ENCODE results near the gene ANP32E.
"Not testable (repeated sequence)": the region's sequence is repeated elsewhere in the genome, so short reads cannot be mapped to it uniquely, and the experiment has no call there.

ANP32E gene

DNA sequence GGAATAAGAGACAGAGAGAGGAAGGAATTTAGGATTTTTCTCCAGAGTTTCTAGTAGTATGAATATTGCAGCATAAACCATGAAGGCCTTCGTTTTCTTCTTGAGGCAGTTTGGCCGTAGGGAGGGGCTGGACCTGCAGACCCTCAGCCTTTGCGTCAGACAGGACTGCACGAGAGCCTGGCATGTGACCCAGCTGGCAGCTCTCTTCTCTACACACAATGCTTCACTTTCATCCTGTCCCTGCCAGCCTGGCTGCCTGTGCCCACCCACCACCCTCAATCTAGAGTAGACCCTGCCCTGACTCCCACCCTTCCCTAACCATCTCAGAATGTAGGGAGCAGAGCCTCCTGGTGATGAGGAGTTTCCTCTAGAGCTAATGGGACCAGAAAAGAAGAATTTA is 23.3 kb upstream of the ANP32E start:
- no peak overlapping the region for H3K4me3 ChIP-seq
- peak overlapping the region in 3 of 21 experiments; percentile 8 to 45 (median 22) for H3K27ac ChIP-seq

DNA sequence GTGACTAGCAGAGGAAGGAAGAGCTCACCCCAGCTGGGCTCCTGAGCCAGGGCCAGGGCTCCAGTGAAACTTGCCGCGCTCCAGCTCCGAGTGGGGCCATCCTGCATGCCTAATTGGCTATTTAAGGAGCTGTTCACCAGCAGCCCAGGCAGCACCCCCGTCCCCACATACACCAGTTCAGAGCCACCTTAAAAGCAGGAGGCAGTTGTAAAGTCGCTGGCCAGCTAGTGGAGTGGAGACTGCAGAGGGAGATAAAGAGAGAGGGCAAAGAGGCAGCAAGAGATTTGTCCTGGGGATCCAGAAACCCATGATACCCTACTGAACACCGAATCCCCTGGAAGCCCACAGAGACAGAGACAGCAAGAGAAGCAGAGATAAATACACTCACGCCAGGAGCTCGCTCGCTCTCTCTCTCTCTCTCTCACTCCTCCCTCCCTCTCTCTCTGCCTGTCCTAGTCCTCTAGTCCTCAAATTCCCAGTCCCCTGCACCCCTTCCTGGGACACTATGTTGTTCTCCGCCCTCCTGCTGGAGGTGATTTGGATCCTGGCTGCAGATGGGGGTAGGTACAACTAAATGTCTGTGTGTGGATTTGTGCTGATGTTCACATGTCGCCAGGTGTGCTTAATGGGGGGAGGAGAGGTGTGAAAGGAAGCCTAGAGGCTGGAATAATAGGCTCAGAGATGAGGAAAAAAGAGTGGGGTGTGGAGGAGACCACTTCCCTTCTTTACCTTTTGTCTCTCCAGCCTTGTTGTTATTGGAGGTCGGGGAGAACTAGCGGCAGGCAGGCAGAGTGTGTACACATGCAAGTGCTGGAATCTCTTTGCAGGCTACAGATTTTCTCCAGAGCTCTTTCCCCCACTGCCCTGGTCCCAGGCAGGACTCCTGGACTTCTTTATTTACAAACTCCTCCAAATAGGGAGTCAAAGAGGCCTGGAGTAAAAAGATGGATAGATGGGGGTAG is 22.0 kb upstream of the ANP32E start, which contains the start of gene CA14:
Gene CA14 (plus strand): TSS at position 151 of the 962 bp plus-strand sequence. CDS start 355 bp downstream, at position 506.
- Histone ChIP-seq H3K27ac (peak within 1 kb of the TSS in 1 of 21 experiments; percentile 30), H3K4me3 (no peak within 1 kb of the TSS)

DNA sequence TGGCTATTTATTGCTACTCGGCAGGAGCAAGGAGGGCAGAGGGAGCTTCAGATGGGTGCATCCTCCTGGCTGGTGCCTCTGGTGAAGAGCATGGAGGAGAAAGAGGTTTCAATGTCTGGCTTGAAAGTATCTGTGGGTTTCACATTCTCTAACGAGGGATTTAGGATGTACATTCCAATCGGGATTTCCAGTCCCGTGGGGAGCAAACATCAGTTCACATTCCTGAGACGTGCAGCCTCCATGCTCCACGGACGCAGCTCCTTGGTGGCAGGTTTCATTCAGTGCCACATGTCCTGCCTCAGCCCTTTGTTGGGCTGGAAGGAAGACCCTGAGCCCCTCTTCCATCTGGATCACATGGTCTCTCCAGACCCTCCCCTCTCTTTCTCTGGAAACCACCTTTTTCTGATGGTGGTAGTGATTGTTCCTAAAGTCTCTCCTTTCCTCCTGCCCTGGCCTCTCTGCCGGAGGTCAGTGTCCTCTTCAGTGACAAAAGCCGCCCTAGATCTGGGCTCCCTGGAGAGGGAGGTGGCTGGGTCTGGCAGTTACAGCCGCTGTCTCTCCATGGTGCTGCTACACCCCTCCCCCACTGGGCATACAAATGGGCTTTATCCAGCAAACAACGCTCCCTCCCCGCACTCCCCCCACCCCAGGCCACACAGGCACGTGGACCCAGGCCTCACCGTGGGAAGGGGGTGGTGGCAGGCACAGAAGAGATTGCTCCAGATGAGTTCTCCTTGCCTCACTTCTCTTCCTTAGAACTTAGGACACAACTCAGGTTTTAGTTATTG is 20.8 kb upstream of the ANP32E start:
- Histone ChIP-seq H3K27ac (peak overlapping the region in 3 of 21 experiments; percentile 12 to 30 (median 14)), H3K4me3 (no peak overlapping the region)

DNA sequence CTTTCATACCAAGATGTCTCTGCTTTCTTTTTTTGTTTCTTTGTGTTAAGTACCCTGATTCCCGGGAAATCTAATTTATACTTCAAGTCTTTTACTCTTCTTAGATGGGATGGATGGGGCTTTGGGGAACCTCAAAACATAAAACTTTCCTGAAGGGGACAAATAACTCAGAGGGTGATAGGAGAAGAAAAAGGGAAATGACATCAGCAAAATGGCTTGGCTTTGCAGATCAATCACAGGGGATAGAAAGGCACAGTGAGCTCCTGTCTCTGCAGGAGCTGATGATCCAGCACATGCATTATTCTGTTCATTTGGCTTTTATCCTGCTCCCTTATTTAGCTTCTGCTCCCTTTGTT is 20.3 kb upstream of the ANP32E start:
- H3K27ac ChIP-seq, result peak overlapping the region in 6 of 21 experiments; percentile 3 to 45 (median 13)
- no peak overlapping the region for H3K4me3 ChIP-seq

DNA sequence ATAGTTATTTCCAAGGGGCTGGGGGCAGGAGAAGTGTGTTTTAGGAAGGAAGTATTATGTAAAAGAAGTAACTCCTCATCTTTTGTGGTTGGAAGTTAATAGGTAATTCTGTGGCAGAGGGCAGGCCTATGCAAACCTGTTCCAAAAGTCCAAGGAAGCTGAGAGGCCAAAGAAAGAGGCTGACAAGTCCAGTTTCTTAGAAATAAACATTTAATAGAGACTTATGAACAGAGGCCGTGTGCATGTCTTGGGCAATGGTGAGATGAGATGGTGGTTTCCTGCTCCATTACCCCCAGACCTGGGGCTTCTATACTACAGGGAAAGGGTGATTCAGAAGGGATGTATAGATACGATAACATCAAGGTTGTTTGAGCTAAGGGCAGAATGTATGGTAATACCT is 14.0 kb upstream of the ANP32E start:
- Histone ChIP-seq H3K27ac (no peak overlapping the region), H3K4me3 (no peak overlapping the region)

DNA sequence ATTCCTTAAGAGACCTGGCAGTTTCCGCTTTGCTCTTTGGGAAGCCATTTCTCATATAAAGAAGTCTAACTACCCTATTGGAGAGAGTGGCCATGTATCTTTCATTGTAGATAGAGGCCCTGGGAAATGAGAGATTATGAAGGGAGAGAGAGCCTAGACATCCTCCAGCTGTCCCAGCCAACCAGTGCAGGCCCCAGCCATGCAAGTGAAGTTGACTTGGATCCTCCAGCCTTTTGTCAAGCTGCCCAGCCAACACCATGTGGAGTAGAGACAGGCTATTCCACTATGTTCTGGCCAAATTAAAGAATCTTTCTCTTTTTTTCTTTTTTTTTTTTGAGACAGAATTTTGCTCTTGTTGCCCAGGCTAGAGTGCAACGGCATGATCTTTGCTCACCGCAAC is 7.1 kb upstream of the ANP32E start:
- no peak overlapping the region for H3K27ac ChIP-seq
- H3K4me3 ChIP-seq, result no peak overlapping the region

DNA sequence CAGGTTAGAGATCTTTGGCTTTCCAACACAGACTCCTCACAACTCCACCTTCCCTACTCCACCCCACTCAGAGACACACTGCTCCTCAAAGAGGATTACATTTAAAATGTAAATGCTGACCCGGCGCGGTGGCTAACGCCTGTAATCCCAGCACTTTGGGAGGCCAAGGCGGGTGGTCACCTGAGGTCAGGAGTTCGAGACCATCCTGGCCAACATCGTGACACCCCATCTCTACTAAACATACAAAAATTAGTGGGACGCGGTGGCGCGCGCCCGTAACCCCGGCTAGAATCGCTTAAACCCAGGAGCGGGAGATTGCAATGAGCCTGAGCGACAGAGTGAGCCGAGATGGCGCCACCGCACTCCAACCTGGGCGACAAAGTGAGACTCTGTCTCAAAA is 1.8 kb upstream of the ANP32E start:
- Histone ChIP-seq H3K27ac (no peak overlapping the region), H3K4me3 (no peak overlapping the region)

DNA sequence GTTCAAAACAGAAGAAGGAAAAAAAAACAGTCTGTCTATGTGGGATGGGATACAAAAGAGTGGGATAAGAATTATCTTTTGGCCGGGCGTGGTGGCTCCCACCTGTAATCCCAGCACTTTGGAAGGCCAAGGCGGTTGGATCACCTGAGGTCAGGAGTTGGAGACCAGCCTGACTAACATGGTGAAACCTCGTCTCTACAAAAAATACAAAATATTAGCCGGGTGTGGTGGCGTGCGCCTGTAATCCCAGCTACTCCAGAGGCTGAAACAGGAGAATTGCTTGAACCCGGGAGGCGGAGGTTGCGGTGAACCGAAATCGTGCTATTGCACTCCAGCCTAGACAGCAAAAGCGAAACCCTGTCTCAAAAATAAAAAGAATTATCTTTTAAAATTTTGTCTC is 1.3 kb upstream of the ANP32E start:
- H3K4me3 ChIP-seq, H3K27ac ChIP-seq: not testable (repeated sequence)

DNA sequence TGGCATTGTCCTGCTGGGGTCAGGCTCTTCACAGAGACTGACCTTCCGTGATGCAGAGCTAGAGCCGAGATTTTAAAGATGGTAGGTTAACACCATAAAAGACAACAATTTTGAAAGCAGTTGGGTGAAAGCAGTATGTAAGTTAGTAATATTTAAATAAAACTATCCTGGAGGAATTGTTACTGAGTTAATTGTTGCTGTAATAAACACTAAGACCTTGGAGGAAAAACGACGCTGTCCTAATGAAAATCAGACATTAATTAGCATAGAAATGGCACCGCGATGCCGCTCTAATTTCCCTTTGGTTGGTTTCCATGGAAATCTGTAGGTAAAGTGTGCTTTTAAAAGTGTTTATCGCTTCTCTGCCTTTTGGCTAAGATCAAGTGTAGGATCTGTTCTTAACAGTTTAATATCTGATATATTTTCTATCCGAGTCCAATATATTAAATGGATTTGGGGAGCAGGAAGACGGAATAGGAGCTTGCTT is 745 bp upstream of the ANP32E start:
- peak overlapping the region; percentile 67 to 98 (median 81) for H3K4me3 ChIP-seq
- peak overlapping the region in 3 of 21 experiments; percentile 40 to 95 (median 58) for H3K27ac ChIP-seq

DNA sequence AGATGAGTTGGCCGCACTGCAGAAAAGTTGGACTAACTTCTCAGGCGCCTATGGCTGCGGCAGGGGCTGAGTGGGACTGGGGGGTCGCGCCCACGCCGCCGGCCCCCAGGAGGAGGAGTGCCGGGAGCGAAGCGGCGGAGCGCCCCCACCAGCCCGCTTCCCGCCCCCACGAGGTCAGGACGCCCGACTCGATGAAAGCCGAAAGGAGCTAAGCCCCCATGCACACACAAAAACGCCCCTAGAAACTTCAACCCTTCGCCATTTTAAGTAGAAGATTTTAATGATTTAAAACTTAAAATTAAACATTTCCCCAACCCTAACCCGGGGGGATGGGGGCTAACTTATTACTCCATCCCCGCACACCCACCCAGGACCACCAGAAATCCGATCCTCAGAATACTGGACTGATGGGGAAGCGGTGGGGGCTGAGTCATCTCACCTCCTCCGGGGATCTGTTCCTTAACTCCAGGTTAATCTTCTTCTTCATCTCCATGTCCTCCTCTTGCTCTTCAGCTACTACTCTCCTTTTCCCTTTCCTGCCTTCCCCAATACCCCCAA is 539 bp downstream of the ANP32E start:
- Histone ChIP-seq H3K27ac (peak overlapping the region; percentile 46 to 98 (median 94)), H3K4me3 (peak overlapping the region; percentile 67 to 98 (median 81))

DNA sequence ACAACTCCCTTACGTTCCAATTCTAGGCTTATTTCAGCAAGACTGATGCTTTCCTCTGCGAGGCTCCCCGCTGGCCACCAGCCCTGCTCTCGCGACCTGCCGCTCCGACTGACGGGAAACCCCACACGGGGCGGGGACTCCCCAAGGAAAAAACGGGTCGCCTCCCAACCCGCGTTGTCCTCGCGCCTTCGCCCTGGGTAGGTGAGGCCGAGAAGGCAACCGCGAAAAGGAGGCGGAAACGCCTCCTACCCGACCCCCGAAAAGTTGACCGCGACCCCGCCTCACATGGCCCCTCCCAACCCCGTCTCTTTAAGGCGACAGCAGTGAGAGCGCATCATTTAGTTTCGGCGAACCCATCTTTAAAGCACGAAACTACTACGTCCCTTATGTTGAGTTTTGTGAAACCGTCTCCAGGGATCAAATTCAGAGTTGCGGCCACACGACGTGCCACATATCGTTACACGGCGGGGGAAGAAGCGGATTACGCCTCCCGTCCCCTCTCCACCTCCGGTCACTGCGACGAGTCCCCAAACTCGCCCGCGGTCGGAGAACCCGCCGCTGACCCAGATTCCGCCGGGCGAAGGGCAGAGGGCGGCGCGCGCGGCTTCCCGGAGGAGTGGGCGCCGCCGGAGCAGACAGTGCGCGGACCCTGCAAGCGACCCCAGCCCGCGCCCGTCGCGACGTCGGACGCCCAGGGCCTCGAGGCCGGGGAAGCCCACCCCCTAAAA is 1.2 kb downstream of the ANP32E start:
- H3K27ac ChIP-seq, result peak overlapping the region; percentile 46 to 98 (median 94)
- H3K4me3 ChIP-seq, result peak overlapping the region; percentile 67 to 98 (median 81)

DNA sequence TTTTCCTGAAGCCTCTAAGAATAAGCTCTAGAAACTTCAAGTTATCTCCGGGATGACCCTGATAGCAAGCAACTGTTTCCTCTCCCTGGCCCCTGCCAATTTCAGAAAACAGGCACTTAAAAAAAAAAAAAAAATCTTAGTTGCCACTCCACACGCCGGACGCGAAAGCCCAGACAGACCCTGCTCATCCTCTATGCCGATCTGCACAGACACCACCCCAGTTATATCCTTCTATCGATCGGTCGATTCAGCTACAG is 1.7 kb downstream of the ANP32E start:
- H3K27ac ChIP-seq, result peak overlapping the region in 20 of 21 experiments; percentile 83 to 98 (median 94)
- H3K4me3 ChIP-seq, result peak overlapping the region; percentile 67 to 98 (median 81)

DNA sequence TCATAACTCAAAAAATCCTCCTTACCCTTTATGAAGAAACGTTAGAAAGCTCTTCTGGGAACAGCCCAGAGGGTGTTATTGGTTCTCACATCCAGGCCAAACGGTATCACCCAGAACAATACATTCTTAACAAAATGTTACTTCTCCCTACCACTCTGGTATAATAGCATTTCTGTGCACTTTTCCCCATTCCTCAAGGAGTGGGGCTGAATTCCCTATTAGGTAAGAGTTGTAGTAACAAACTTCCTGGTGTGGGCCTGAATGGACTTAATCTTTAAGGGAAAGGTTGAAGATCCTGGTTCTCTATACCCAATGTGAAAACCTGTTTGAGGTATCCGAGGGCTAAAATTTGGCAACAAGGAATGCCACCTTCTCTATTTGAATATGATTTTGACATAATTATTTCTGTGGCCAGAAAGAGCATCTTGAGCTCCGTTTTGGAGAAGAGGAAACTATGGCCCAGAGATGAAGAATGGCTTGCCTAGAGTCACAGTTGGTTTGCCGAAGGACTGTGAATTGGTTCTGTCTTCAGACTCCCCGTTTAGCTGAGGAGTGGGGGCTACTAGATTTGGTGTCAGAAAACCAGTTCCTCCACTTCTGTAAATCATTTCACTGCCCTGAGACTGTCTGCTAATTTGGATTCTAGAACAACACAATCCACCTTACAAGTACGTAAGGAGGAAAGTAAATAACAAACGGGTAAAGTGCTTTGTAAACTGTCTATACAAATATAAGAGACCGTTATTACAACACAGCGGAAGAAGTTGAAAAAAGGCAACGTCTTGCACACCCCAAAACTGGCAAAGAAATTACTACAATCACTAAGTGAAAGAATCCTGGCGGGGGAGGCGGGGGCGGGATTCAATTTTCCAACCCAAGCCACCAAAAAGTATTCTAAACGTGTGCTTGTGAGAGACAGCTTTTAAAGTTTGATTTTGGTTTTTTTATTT is 2.3 kb downstream of the ANP32E start:
- Histone ChIP-seq H3K4me3 (peak overlapping the region; percentile 67 to 98 (median 81)), H3K27ac (peak overlapping the region in 20 of 21 experiments; percentile 83 to 98 (median 94))

DNA sequence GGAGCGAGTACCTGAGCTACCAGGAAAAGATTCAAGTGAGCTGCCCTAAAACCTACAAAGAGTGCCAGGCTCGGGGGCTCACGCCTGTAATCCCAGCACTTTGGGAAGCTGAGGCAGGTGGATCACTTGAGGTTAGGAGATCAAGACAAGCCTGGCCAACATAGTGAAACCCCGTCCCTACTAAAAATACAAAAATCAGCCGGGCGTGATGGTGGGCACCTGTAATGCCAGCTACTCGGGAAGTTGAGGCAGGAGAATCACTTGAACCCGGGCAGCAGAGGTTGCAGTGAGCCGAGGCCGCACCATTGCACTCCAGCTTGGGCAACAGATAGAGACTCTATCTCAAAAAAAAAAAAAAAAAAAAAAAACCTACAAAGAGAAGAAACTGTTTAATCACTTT is 3.0 kb downstream of the ANP32E start:
- peak overlapping the region in 7 of 21 experiments; percentile 90 to 98 (median 95) for H3K27ac ChIP-seq
- H3K4me3 ChIP-seq, result not testable (repeated sequence)

DNA sequence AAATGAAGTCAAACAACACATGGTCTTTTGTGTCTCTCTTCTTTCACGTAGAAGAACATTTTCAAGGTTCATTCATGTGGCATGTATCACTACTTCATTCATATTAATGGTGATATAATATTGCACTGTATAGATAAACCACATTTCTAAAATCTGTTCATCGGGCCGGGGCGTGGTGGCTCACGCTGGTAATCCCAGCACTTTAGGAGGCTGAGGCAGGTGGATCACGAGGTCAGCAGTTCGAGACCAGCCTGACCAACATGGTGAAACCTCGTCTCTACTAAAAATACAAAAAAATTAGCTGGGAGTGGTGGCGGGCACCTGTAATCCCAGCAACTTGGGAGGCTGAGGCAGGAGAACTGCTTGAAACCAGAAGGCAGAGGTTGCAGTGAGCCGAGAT is 7.7 kb downstream of the ANP32E start:
- H3K4me3 ChIP-seq, H3K27ac ChIP-seq: not testable (repeated sequence)

DNA sequence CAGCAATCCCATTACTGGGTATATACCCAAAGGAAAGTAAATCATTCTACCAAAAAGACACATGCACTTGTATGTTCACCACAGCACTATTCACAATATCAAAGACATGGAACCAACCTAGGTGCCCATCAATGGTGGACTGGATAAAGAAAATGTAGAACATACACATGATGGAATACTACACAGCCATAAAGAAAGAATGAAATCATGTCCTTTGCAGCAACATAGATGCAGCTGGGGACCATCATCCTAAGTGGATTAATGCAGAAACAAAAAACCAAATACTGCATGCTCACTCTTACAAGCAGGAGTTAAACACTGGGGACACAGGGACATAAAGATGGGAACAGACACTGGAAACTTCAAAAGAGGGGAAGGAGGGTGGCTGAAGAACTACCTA is 8.7 kb downstream of the ANP32E start:
- H3K4me3 ChIP-seq, result no peak overlapping the region
- no peak overlapping the region for H3K27ac ChIP-seq

DNA sequence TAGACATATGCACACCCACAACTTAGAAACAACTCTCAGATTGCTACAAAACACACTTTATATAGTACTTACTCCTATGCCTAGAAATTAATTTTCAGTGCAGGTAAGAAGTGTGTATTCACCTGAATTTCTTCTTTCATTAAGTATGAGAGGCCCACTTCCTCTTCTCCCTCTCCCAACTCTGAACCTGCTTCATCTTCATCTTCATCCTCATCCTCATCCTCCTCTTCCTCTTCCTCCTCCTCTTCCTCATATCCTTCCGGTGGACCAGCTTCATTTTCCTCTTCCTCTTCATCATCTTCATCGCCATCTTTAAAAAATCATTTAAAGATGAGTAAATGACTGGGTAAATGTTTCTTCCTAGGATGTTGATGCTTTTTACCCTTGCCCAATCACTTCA is 9.4 kb downstream of the ANP32E start:
- no peak overlapping the region for H3K4me3 ChIP-seq
- H3K27ac ChIP-seq, result no peak overlapping the region

DNA sequence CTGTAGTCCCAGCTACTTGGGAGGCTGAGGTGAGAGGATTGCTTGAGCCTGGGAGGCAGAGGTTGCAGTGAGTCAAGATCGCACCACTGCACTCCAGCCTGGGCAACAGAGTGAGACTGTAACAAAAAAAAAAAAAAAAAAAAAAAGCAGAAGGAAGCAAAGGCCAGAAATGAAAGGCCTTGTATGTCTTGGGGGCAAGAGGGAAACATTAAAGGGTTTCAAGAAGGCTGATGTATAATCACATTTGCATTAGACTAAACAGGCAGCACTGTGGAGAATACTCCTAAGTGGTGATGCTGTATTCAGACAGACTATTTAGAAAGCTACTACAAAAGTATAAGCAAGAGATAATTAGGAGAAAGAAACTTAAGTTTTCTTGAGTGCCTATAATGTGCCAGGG is 10.4 kb downstream of the ANP32E start:
- no peak overlapping the region for H3K27ac ChIP-seq
- H3K4me3 ChIP-seq, result no peak overlapping the region

DNA sequence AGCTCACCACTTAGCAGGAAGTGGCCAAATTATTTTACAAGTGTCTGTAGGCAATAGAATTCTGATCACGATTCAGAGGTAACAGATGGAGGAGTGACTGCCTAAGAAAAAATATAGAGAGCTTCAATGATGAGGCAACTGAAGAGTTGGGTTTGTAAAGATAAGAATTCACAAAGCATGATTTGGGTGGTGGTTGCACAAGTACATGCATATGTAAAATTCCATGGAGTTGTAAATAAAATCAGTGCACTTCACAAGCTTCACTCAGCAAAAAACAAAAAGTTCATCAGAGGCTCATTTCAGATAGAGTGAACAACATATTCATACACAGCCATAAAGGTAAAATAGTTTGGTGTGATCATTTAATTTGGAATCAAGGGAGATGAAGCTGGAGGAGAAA is 10.9 kb downstream of the ANP32E start:
- Histone ChIP-seq H3K27ac (no peak overlapping the region), H3K4me3 (no peak overlapping the region)
